Gastrocnemius medialis (tissue), 4 donors: ENCODE data around the gene PNMA8B.

Source experiments
- POLR2A ChIP-seq, 2 donors: fragments of 450-650 bp; IDR thresholded peaks; one replicate each; pipeline ENCODE4 v1.6.1; 2017; ENCODE audit warnings: antibody characterized with exemption in 2 of 2, mild to moderate bottlenecking in 2 of 2, moderate library complexity in 2 of 2
- TF ChIP-seq, protein P1 (sequence below), 5 experiments: fragments of 450-650 bp in 3 of 5; fragments of 200-600 bp in 2 of 5; sonication (generic) in 2 of 5; IDR thresholded peaks in 4 of 5; conservative IDR thresholded peaks in 1 of 5; 1 replicate in 4 of 5; 2 replicates in 1 of 5; pipeline ENCODE4 v1.5.1; 2016 to 2019; ENCODE audit warnings: antibody characterized with exemption in 5 of 5, mild to moderate bottlenecking in 3 of 5, moderate library complexity in 3 of 5

DNA sequence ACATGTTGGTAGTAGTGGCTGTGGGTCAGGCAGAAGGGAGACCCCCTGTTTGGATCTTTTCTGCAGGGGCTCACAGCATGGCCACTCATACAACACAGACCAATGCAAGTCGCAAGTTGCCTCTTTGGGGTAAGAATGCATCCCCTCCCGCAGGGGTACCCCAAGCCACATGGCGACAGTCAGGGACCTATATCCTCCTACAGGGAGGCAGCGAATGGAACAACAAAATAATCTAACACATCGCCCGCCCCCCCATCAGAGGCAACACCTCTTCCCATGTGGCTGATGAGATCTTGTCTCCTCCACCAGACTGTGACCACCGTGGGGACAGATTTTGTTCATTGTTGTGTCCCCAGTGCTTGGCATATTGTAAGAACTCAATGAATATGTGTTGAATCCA lies 40.7 kb upstream of the PNMA8B start:
- TF ChIP-seq, protein P1, sequence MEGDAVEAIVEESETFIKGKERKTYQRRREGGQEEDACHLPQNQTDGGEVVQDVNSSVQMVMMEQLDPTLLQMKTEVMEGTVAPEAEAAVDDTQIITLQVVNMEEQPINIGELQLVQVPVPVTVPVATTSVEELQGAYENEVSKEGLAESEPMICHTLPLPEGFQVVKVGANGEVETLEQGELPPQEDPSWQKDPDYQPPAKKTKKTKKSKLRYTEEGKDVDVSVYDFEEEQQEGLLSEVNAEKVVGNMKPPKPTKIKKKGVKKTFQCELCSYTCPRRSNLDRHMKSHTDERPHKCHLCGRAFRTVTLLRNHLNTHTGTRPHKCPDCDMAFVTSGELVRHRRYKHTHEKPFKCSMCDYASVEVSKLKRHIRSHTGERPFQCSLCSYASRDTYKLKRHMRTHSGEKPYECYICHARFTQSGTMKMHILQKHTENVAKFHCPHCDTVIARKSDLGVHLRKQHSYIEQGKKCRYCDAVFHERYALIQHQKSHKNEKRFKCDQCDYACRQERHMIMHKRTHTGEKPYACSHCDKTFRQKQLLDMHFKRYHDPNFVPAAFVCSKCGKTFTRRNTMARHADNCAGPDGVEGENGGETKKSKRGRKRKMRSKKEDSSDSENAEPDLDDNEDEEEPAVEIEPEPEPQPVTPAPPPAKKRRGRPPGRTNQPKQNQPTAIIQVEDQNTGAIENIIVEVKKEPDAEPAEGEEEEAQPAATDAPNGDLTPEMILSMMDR (IDR thresholded peaks at IDR 0.05 in 4 of 5, conservative IDR thresholded peaks at IDR 0.05 in 1 of 5): no peak
- TF ChIP-seq POLR2A (IDR thresholded peaks at IDR 0.05): no peak
